Smooth muscle cell of trachea (primary cell): ENCODE data around the gene BBS1. TPM values are rescaled to one million over a fixed set of nuclear protein-coding genes. Genes with fewer than 3 reads are reported as not detected.

Source experiments
- total RNA-seq: library from RNA; depleted of rRNA; stranded (reverse); fragments of >200 nt; gene quantifications from 2 replicates; pipeline ENCODE4 v1.2.1, GENCODE V29; 2014

Gene BBS1
- 32.9 and 45.7 TPM in 2 replicates for total RNA-seq

DNA sequence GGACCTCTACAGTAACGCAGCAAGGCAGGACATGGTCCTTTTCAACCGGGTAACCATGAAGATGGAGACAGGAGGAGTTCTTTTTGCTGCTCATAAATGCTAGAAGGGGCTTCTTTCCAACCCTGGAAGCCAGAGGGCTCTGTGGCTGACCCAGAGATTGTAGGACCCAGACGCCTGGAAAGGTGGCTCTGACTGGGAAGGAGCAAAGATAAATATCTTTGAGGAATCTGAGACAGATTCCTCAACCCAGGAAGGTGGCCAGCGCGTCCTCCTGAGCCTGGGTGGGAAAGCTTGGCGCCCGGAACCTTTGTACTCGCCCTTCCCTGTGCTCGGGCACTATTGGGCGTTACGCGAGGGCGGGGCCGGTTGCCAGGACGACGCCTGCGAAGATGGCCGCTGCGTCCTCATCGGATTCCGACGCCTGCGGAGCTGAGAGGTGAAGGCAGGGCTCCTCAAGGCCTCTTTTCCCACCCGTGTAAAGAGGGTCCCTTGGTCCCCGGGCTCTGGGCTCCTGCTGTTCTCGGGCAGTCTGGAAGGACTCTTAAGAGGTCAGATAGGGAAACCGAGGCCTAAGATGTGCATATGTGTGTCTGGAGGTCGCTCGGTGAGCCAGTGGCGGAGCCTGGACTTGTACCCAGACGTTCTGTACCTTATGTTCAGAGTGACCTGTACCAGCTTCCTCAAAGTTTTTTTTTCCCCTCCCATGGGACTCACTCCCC is at the start of gene BBS1:
Gene BBS1, plus strand, starts transcription at position 365 of the 719 bp plus-strand sequence. Its CDS starts 25 bp downstream, at position 390.

DNA sequence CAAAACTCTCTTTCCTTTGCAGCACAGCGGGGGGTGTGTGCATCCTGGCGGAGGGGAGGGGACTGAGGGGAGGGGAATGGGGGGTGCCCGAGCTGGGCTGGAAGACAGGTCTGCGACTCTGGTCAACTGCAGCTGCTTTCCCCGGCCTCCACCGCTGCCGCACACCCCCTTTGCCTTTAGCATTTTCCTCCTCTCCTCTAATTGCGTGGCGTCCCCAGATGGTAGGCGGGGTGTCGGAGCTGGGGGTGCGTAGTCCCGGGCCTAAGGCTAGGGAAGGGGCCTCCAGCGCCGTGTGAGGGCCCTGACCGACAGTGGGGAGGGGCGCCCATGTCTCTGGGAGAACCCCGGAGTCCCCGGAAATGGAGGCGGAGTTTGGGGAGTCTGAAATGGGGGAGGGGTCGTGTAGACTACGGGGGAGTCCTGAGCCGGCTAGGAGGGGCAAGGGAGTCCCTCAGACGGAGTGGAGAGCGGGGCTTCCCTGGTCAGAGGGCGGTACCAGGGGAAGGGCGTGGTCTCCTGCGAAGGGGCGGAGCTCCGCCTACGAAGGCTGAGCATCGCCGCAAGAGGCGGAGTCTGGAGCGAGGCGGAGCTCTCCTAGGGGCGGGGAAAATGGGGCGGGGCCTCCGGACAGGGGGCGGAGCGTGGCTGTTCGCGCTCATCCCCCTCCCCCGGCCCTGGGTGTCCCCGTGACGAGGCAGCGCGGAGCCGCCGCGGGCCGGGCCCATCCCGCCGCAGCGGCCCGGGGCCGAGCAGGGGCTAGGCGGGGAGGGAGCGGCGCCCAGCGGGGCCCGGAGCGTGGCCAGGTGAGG is 44.0 kb upstream of the BBS1 start, which contains the start of gene PELI3:
Gene PELI3, plus strand, starts transcription at position 681 of the 809 bp plus-strand sequence. CDS start 1,224 bp downstream, outside the sequence.

DNA sequence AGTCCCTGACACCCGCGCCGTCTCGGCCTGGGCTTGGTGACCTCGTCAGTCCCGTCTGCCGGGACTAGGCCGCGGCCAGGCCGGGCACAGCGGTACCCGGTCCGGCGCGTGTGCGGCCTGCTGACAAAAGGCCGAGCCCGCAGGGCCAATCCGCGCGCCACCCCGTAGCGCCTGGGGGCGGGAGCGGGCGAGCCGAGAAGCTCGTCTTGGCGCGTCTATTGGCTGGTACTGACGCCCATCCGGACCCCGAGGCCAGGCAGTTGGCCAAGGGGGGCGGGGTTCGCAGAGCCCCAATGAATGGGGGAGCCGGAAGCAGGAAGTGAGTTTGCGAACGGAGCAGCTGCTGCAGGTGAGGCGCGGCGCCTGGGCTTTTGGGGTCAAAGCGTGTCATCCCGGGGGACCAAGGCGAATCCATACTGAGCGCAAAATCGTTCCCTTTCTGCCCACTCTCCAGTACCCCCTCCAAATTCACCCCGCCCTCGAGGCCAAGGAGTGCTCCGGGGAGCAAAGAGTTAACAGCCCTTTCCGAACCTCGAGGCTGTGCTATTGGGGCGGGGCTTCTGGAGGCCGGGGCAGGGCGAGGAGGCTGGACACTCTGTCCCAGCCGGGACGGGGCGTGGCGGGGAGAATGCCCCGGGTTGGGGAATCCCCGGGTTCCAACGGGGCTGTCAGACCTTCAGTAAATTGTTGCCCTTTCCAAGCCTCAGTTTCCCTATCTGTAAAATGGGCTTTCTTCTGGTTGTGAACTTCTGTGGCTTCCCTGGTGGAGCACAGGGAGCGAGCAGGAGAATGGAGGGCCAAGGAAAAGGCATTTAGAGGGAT is 30.1 kb upstream of the BBS1 start, which contains the start of gene DPP3:
Gene DPP3, plus strand, starts transcription at position 318 of the 822 bp plus-strand sequence. CDS start 1,767 bp downstream, outside the sequence.

DNA sequence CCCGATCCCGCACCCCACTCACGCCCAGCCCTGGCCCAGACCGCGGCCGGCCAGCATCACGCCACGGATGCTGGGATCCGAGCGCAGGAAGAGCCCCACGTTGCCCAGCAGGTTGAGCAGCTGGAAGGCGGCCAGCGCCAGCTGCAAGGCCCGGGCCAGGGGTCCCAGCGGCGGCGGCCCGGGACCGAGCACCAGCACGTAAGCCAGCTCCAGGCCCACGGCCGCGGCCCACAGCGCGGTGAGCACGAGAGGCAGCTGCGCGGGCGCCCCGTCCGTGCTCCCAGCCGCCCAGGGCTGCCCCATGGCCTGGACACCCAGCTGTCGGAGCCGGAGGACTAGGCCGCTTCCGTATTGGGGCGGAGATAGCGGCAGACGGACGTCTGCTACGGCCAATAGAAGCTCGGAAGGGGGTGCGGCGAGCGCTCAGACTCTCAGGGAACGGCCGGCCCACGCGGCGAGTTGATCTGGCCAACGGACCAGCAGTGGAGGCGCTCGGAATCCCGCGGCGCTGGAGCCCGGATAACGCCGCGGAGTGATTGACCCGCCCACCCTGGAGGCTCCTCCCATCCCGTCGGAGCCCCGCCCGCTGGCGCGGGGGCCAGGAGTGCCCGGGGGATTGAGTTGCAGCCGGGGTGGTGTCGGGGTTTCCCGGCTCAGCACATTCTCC is 35.4 kb downstream of the BBS1 start, which contains the start of gene ZDHHC24:
Gene ZDHHC24, minus strand, starts transcription at position 348 of the 667 bp plus-strand sequence. Its CDS starts 45 bp downstream, at position 303.

DNA sequence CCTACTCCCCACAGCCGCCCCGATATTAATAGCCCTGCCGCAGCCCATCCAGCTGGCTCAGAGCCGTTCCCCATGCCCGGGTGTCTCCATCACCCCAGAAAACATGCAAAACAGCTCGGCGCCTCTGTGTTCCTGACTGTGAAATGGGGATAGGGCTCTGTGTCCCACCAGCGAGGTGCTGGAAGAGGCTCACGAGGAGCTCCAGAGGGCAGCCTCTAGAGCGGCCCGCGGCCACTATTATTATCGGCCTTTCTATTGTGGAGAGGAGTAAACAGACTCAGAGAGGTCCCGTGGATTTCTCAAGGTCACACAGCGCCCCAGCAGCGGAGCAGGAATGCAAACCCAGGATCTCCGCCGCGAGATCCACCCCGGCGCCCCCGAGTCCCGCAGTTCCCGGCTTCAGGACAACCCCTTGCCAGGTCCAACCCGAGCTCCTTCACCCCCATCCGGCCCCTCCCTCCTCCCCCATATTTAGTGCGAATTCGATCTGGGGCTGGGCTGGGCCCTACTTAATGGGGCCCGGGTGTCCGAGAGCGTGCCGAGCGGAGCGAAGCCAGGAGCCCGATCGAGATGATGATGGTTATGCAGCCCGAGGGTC is 36.0 kb downstream of the BBS1 start, which contains the start of gene ACTN3:
Gene ACTN3, plus strand, starts transcription at position 536 of the 598 bp plus-strand sequence. Its CDS starts 35 bp downstream, at position 571.

DNA sequence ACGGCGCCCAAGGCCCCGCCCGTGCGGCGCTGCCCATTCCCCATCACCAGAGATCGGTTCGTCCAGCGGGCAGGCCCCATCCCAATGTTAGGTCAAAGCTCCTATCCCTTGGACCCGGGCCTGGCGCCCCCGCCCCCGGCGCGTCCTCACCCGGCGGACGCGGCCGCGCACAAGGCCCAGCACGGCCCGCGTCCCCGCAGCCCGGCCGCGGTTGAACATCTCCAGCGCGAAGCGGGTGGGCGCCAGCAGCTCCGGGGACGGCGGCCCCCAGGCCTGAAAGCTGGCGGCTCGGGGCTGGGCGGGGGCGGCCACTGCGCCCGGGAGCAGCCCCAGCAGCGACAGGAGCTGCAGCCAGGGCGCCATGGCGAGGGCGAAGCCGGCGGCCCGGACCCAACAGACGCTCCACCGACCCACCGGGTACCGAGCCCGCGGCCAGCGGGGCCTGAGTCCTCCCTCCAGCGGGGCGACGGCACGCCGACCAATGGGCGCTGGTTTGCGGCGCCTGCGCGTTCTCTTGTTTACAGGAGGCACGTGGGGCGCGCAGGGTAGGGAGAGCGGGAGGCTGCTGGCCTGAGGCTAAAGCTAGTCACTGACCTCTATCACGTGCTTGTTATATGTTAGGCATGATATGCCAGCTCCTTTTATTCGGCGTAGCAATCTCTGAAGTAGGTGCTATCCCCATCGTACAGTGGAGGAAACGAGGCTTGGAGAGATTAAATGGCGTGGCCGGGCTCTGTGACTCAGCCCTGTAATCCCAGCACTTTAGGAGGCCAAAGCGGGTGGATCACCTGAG is 57.9 kb downstream of the BBS1 start, which contains the start of gene CTSF:
Gene CTSF, minus strand, starts transcription at position 483 of the 793 bp plus-strand sequence. Its CDS starts 120 bp downstream, at position 363.

Other genes with a start within 250 kb of the BBS1 start
- gene RAB1B, start 242.0 kb upstream of the BBS1 start, total RNA-seq, result 103 and 130 TPM in 2 replicates
- 0.15 and 0.17 TPM in 2 replicates for gene CNIH2, start 232.5 kb upstream of the BBS1 start, total RNA-seq
- 143 and 179 TPM in 2 replicates for gene YIF1A, start 221.5 kb upstream of the BBS1 start, total RNA-seq
- 0.66 TPM in 1 of 2 replicates, not detected in the other for gene TMEM151A, start 218.7 kb upstream of the BBS1 start, total RNA-seq
- 341 and 371 TPM in 2 replicates for gene CD248, start 193.6 kb upstream of the BBS1 start, total RNA-seq
- gene RIN1, start 174.2 kb upstream of the BBS1 start, total RNA-seq, result 44.8 and 54.4 TPM in 2 replicates
- 36.9 and 65.2 TPM in 2 replicates for gene BRMS1, start 165.5 kb upstream of the BBS1 start, total RNA-seq
- 41.3 and 58.1 TPM in 2 replicates for gene B4GAT1, start 163.0 kb upstream of the BBS1 start, total RNA-seq
- 0.58 and 0.66 TPM in 2 replicates for gene SLC29A2, start 138.9 kb upstream of the BBS1 start, total RNA-seq
- gene NPAS4, start 89.6 kb upstream of the BBS1 start, total RNA-seq, result 0.29 TPM in 1 of 2 replicates, not detected in the other
- gene MRPL11, start 71.8 kb upstream of the BBS1 start, total RNA-seq, result 37.1 and 69.4 TPM in 2 replicates
- 15.3 and 28.0 TPM in 2 replicates for gene PELI3, start 43.7 kb upstream of the BBS1 start, total RNA-seq
- gene DPP3, start 30.2 kb upstream of the BBS1 start, total RNA-seq, result 40.1 and 58.4 TPM in 2 replicates
- gene ZDHHC24, start 35.4 kb downstream of the BBS1 start, total RNA-seq, result 10.6 and 21.3 TPM in 2 replicates
- gene ACTN3, start 36.3 kb downstream of the BBS1 start, total RNA-seq, result 0.17 TPM in 1 of 2 replicates, not detected in the other
- 15.0 and 59.5 TPM in 2 replicates for gene CTSF, start 58.0 kb downstream of the BBS1 start, total RNA-seq
- 0.29 and 1.2 TPM in 2 replicates for gene CCDC87, start 82.4 kb downstream of the BBS1 start, total RNA-seq
- 68.2 and 80.9 TPM in 2 replicates for gene CCS, start 82.5 kb downstream of the BBS1 start, total RNA-seq
- 30.6 and 31.6 TPM in 2 replicates for gene RBM14, start 106.0 kb downstream of the BBS1 start, total RNA-seq
- gene RBM4, start 128.1 kb downstream of the BBS1 start, total RNA-seq, result 94.7 and 103 TPM in 2 replicates
- 28.2 and 32.6 TPM in 2 replicates for gene RBM4B, start 167.3 kb downstream of the BBS1 start, total RNA-seq
- 1.2 and 2.6 TPM in 2 replicates for gene SPTBN2, start 218.6 kb downstream of the BBS1 start, total RNA-seq